BE2C (cell line): ENCODE measurements around the gene TRIO.
A peak's percentile ranks its signal among the peaks of the same experiment; 100 is the strongest.

ENCODE experiments used
- DNase-seq: peaks from one replicate; pipeline ENCODE4 v3.0.0-alpha.2; 2020
- H3K27me3 ChIP-seq: fragments of 250-450 bp; sonication (Bioruptor Pico); 2 replicates; pipeline ENCODE4 v1.5.1; 2020; ENCODE audit warnings: mild to moderate bottlenecking
- H3K36me3 ChIP-seq: fragments of 250-450 bp; sonication (Bioruptor Pico); 2 replicates; pipeline ENCODE4 v1.5.1; 2020; ENCODE audit warnings: mild to moderate bottlenecking
- H3K4me1 ChIP-seq: fragments of 250-450 bp; sonication (Bioruptor Pico); 2 replicates; pipeline ENCODE4 v1.5.1; 2020
- H3K4me3 ChIP-seq: 2 replicates; pipeline ENCODE4 v1.5.1; 2011; ENCODE audit warnings: low read depth, low read length
- H3K9me3 ChIP-seq: fragments of 250-450 bp; sonication (Bioruptor Pico); 2 replicates; pipeline ENCODE4 v1.5.1; 2020
- CTCF ChIP-seq: IDR thresholded peaks from 2 replicates; pipeline ENCODE4 v1.5.1; 2012; ENCODE audit warnings: mild to moderate bottlenecking, low read depth, low read length

The TRIO gene

GRCh38 chr5:14242447-14242846, 99.3 kb downstream of the TRIO start:
- no peaks in the 10 kb centered on the region for H3K27me3 ChIP-seq
- no peak overlapping the region for H3K4me3 ChIP-seq
- H3K4me1 ChIP-seq = peaks cover 37% of the 10 kb centered on the region
- H3K36me3 ChIP-seq = no peaks in the 10 kb centered on the region
- peak; percentile 13; the same call in 1 of the 2 replicates for TF ChIP-seq CTCF
- H3K9me3 ChIP-seq = no peaks in the 10 kb centered on the region
- no peak for DNase-seq

- H3K4me3 ChIP-seq = no peak overlapping the region
- DNase-seq = no peak
Measured at GRCh38 chr5:14242871-14243383, 99.8 kb downstream of the TRIO start.

GRCh38 chr5:14243766-14244165, 100.6 kb downstream of the TRIO start:
- Histone ChIP-seq H3K27me3 (no peaks in the 10 kb centered on the region), H3K4me1 (peaks cover 26% of the 10 kb centered on the region), H3K4me3 (no peak overlapping the region), H3K36me3 (no peaks in the 10 kb centered on the region), H3K9me3 (no peaks in the 10 kb centered on the region; the same call in 1 of the 2 replicates)
- DNase-seq = no peak
- no peak for TF ChIP-seq CTCF

More at GRCh38 chr5:14242871-14243383, 99.8 kb downstream of the TRIO start:
- Histone ChIP-seq H3K9me3 (no peaks in the 10 kb centered on the region), H3K27me3 (no peaks in the 10 kb centered on the region), H3K4me1 (peaks cover 32% of the 10 kb centered on the region), H3K36me3 (no peaks in the 10 kb centered on the region)
- TF ChIP-seq CTCF = no peak

- Histone ChIP-seq H3K27me3 (no peaks in the 10 kb centered on the region), H3K9me3 (no peaks in the 10 kb centered on the region; the same call in 1 of the 2 replicates), H3K36me3 (no peaks in the 10 kb centered on the region), H3K4me3 (no peak overlapping the region), H3K4me1 (peaks cover 31% of the 10 kb centered on the region)
- TF ChIP-seq CTCF = no peak
- no peak for DNase-seq
Measured at GRCh38 chr5:14244721-14245120, 101.6 kb downstream of the TRIO start.

GRCh38 chr5:14245132-14245925, 102.2 kb downstream of the TRIO start:
- H3K27me3 ChIP-seq = no peaks in the 10 kb centered on the region
- no peaks in the 10 kb centered on the region for H3K36me3 ChIP-seq
- no peaks in the 10 kb centered on the region; the same call in 1 of the 2 replicates for H3K9me3 ChIP-seq
- H3K4me3 ChIP-seq = no peak overlapping the region
- no peak for DNase-seq
- no peak for TF ChIP-seq CTCF
- H3K4me1 ChIP-seq = peaks cover 35% of the 10 kb centered on the region
